Urothelium cell line (cell line): ENCODE measurements around the gene PPTC7.
"Not testable (repeated sequence)": the region's sequence is repeated elsewhere in the genome, so short reads cannot be mapped to it uniquely, and the experiment has no call there.

Experiments
- DNase-seq: peaks from one replicate; pipeline ENCODE4 v3.0.0; 2011; ENCODE audit warnings: low spot score, mixed read lengths
- FAIRE-seq: peaks from 2 replicates; lab custom pipeline; 2011; peaks lifted over from hg19 to GRCh38; lab: Jason Lieb, UNC

The PPTC7 gene

GRCh38 chr12:110587102-110587501 lies 4.0 kb upstream of the PPTC7 start:
- FAIRE-seq, DNase-seq: not testable (repeated sequence)

GRCh38 chr12:110585231-110585799 lies 2.2 kb upstream of the PPTC7 start:
- no peak for FAIRE-seq
- no peak for DNase-seq

- no peak for DNase-seq
- no peak for FAIRE-seq
Measured at GRCh38 chr12:110582276-110583136, 612 bp downstream of the PPTC7 start.

- DNase-seq (no peak), FAIRE-seq (no peak)
Measured at GRCh38 chr12:110581931-110582275, 1.2 kb downstream of the PPTC7 start.

GRCh38 chr12:110579535-110580253 lies 3.4 kb downstream of the PPTC7 start:
- DNase-seq (no peak), FAIRE-seq (no peak)

GRCh38 chr12:110578694-110579534 lies 4.2 kb downstream of the PPTC7 start:
- FAIRE-seq: no peak
- DNase-seq: no peak

GRCh38 chr12:110577864-110578693 lies 5.0 kb downstream of the PPTC7 start:
- peak; percentile 42 for DNase-seq
- no peak for FAIRE-seq

- no peak for FAIRE-seq
Measured at GRCh38 chr12:110576504-110576903, 6.6 kb downstream of the PPTC7 start.

GRCh38 chr12:110575326-110575725 lies 7.8 kb downstream of the PPTC7 start:
- FAIRE-seq (no peak), DNase-seq (no peak)

More at GRCh38 chr12:110576504-110576903, 6.6 kb downstream of the PPTC7 start:
- DNase-seq: no peak

GRCh38 chr12:110574717-110575230 lies 8.3 kb downstream of the PPTC7 start:
- DNase-seq, FAIRE-seq: not testable (repeated sequence)

- DNase-seq (no peak), FAIRE-seq (no peak)
Measured at GRCh38 chr12:110574044-110574443, 9.1 kb downstream of the PPTC7 start.

- not testable (repeated sequence) for FAIRE-seq, DNase-seq
Measured at GRCh38 chr12:110570798-110571197, 12.3 kb downstream of the PPTC7 start.

GRCh38 chr12:110569838-110570237 lies 13.3 kb downstream of the PPTC7 start:
- FAIRE-seq, DNase-seq: not testable (repeated sequence)

- FAIRE-seq: no peak
- no peak for DNase-seq
Measured at GRCh38 chr12:110568752-110569151, 14.4 kb downstream of the PPTC7 start.

- FAIRE-seq: no peak
- no peak for DNase-seq
Measured at GRCh38 chr12:110566993-110567392, 16.1 kb downstream of the PPTC7 start.

GRCh38 chr12:110565894-110566871 lies 16.9 kb downstream of the PPTC7 start:
- FAIRE-seq: no peak
- DNase-seq: no peak

- FAIRE-seq (no peak), DNase-seq (no peak)
Measured at GRCh38 chr12:110564471-110564991, 18.6 kb downstream of the PPTC7 start.
